ENCODE results near the gene KSR1. TPM values are rescaled to one million over a fixed set of nuclear protein-coding genes. Genes with fewer than 3 reads are reported as not detected.
"Not testable (repeated sequence)": the region's sequence is repeated elsewhere in the genome, so short reads cannot be mapped to it uniquely, and the experiment has no call there.

KSR1 gene
- total RNA-seq, 6 experiments from 2014 or later = 1.9 to 4.9 (median 3.6) TPM

- Mint-ChIP-seq H3K4me3 (no peak overlapping the region), H3K27me3 (ENCODE audit: insufficient read depth) (peaks cover 2% of the 10 kb centered on the region), H3K36me3 (ENCODE audit: low read depth) (no peaks in the 10 kb centered on the region), H3K27ac (no peak overlapping the region), H3K4me1 (ENCODE audit: low read depth) (peaks cover 17% of the 10 kb centered on the region), H3K9me3 (no peaks in the 10 kb centered on the region)
- DNase-seq = no peak
- TF ChIP-seq CTCF (IDR thresholded peaks at IDR 0.05) = no peak
These were observed 5.1 kb downstream of the KSR1 start for GRCh38 chr17:27461192-27461859.

GRCh38 chr17:27462149-27462548 lies 5.9 kb downstream of the KSR1 start:
- no peaks in the 10 kb centered on the region for H3K9me3 Mint-ChIP-seq
- TF ChIP-seq CTCF (IDR thresholded peaks at IDR 0.05) = no peak
- H3K36me3 Mint-ChIP-seq (ENCODE audit: low read depth) = no peaks in the 10 kb centered on the region
- H3K4me1 Mint-ChIP-seq (ENCODE audit: low read depth) = peaks cover 16% of the 10 kb centered on the region
- H3K27me3 Mint-ChIP-seq (ENCODE audit: insufficient read depth) = peaks cover 2% of the 10 kb centered on the region
- no peak overlapping the region for H3K4me3 Mint-ChIP-seq
- DNase-seq = no peak
- no peak overlapping the region for H3K27ac Mint-ChIP-seq

GRCh38 chr17:27462714-27463113 lies 6.5 kb downstream of the KSR1 start:
- TF ChIP-seq CTCF (IDR thresholded peaks at IDR 0.05) = no peak
- Mint-ChIP-seq H3K4me3 (no peak overlapping the region), H3K36me3 (ENCODE audit: low read depth) (no peaks in the 10 kb centered on the region), H3K9me3 (no peaks in the 10 kb centered on the region), H3K27me3 (ENCODE audit: insufficient read depth) (peaks cover 2% of the 10 kb centered on the region), H3K27ac (no peak overlapping the region), H3K4me1 (ENCODE audit: low read depth) (peaks cover 10% of the 10 kb centered on the region)
- no peak for DNase-seq

GRCh38 chr17:27463235-27463677 lies 7.0 kb downstream of the KSR1 start:
- DNase-seq = no peak
- Mint-ChIP-seq H3K9me3 (no peaks in the 10 kb centered on the region), H3K4me3 (no peak overlapping the region), H3K4me1 (ENCODE audit: low read depth) (peaks cover 5% of the 10 kb centered on the region), H3K36me3 (ENCODE audit: low read depth) (no peaks in the 10 kb centered on the region), H3K27ac (no peak overlapping the region), H3K27me3 (ENCODE audit: insufficient read depth) (peaks cover 2% of the 10 kb centered on the region)
- TF ChIP-seq CTCF (IDR thresholded peaks at IDR 0.05) = no peak

- not testable (repeated sequence) for H3K4me1 Mint-ChIP-seq (ENCODE audit: low read depth); H3K4me3 Mint-ChIP-seq
These were observed 7.8 kb downstream of the KSR1 start for GRCh38 chr17:27464019-27464418.

GRCh38 chr17:27464431-27464830 lies 8.2 kb downstream of the KSR1 start:
- H3K4me3 Mint-ChIP-seq = no peak overlapping the region
- no peaks in the 10 kb centered on the region; the same call in none of the 2 replicates for H3K4me1 Mint-ChIP-seq (ENCODE audit: low read depth)
- H3K36me3 Mint-ChIP-seq (ENCODE audit: low read depth) = no peaks in the 10 kb centered on the region
- no peak for DNase-seq
- TF ChIP-seq CTCF (IDR thresholded peaks at IDR 0.05) = no peak
- no peaks in the 10 kb centered on the region for H3K9me3 Mint-ChIP-seq
- H3K27me3 Mint-ChIP-seq (ENCODE audit: insufficient read depth) = peaks cover 7% of the 10 kb centered on the region
- H3K27ac Mint-ChIP-seq = no peak overlapping the region

More at GRCh38 chr17:27464019-27464418, 7.8 kb downstream of the KSR1 start:
- DNase-seq; H3K27me3 Mint-ChIP-seq (ENCODE audit: insufficient read depth); H3K27ac Mint-ChIP-seq; H3K9me3 Mint-ChIP-seq; H3K36me3 Mint-ChIP-seq (ENCODE audit: low read depth): not testable (repeated sequence)

- not testable (repeated sequence) for H3K9me3 Mint-ChIP-seq; H3K36me3 Mint-ChIP-seq (ENCODE audit: low read depth); H3K27ac Mint-ChIP-seq; H3K4me3 Mint-ChIP-seq; H3K4me1 Mint-ChIP-seq (ENCODE audit: low read depth); H3K27me3 Mint-ChIP-seq (ENCODE audit: insufficient read depth); DNase-seq
These were observed 9.6 kb downstream of the KSR1 start for GRCh38 chr17:27465875-27466274.
